Nephron progenitor cell (in vitro differentiated cells): ENCODE measurements around the gene KCNAB1.

Experiments used
- DNase-seq: peaks from one replicate; pipeline ENCODE4 v3.0.0; 2021
- H3K27ac Mint-ChIP-seq: 2 replicates; pipeline ENCODE4 v1.8.0; 2021; ENCODE audit warnings: mild to moderate bottlenecking, moderate library complexity, mixed read lengths
- H3K27me3 Mint-ChIP-seq: 2 replicates; pipeline ENCODE4 v1.8.0; 2021; ENCODE audit warnings: mild to moderate bottlenecking, low read depth, mixed read lengths; ENCODE audit not compliant: poor library complexity
- H3K36me3 Mint-ChIP-seq: 2 replicates; pipeline ENCODE4 v1.8.0; 2021; ENCODE audit warnings: low read depth, mixed read lengths
- H3K4me1 Mint-ChIP-seq: 2 replicates; pipeline ENCODE4 v1.8.0; 2021; ENCODE audit warnings: mixed read lengths
- H3K4me3 Mint-ChIP-seq: 2 replicates; pipeline ENCODE4 v1.8.0; 2021; ENCODE audit warnings: mild to moderate bottlenecking, moderate library complexity, mixed read lengths
- H3K9me3 Mint-ChIP-seq: 2 replicates; pipeline ENCODE4 v1.8.0; 2021; ENCODE audit warnings: mild to moderate bottlenecking, moderate library complexity, mixed read lengths
- TF ChIP-seq, protein P1 (sequence below): fragments of 200-600 bp; sonication (generic); IDR thresholded peaks from 2 replicates; pipeline ENCODE4 v1.5.0; 2021; ENCODE audit warnings: antibody characterized with exemption

Gene KCNAB1

GRCh38 chr3:156256256-156256655, 135.9 kb downstream of the KCNAB1 start:
- TF ChIP-seq, protein P1, sequence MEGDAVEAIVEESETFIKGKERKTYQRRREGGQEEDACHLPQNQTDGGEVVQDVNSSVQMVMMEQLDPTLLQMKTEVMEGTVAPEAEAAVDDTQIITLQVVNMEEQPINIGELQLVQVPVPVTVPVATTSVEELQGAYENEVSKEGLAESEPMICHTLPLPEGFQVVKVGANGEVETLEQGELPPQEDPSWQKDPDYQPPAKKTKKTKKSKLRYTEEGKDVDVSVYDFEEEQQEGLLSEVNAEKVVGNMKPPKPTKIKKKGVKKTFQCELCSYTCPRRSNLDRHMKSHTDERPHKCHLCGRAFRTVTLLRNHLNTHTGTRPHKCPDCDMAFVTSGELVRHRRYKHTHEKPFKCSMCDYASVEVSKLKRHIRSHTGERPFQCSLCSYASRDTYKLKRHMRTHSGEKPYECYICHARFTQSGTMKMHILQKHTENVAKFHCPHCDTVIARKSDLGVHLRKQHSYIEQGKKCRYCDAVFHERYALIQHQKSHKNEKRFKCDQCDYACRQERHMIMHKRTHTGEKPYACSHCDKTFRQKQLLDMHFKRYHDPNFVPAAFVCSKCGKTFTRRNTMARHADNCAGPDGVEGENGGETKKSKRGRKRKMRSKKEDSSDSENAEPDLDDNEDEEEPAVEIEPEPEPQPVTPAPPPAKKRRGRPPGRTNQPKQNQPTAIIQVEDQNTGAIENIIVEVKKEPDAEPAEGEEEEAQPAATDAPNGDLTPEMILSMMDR = no peak
- Mint-ChIP-seq H3K4me1 (peaks cover 20% of the 10 kb centered on the region), H3K36me3 (no peaks in the 10 kb centered on the region), H3K27ac (no peak overlapping the region), H3K27me3 (peaks cover 5% of the 10 kb centered on the region), H3K9me3 (no peaks in the 10 kb centered on the region), H3K4me3 (no peak overlapping the region)
- no peak for DNase-seq

GRCh38 chr3:156256945-156257344, 136.6 kb downstream of the KCNAB1 start:
- Mint-ChIP-seq H3K27me3 (peaks cover 5% of the 10 kb centered on the region), H3K36me3 (no peaks in the 10 kb centered on the region), H3K4me3 (no peak overlapping the region), H3K27ac (peak overlapping the region; percentile 39), H3K9me3 (no peaks in the 10 kb centered on the region), H3K4me1 (peaks cover 18% of the 10 kb centered on the region)
- DNase-seq = no peak
- TF ChIP-seq, protein P1 = no peak

DNA sequence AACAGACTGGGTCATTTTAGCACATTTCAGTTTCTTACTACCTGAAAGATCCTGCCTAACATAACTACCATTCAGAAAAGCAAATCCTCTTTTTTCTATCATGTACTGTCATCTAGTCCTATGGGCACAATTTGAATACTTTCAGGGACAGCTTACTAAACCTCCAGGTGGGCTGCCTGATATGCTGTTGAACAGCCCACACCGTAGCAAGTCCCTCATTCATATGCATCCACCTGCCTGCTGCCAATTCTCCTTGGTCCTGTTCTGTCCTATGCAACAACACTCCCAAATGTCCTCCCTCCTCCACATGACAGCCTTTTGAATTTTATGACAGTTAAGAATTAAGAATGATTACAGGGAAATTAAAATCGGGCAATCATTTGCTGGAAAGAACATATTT, 137.9 kb downstream of the KCNAB1 start:
- H3K27ac Mint-ChIP-seq = no peak overlapping the region
- TF ChIP-seq, protein P1 = no peak
- no peak for DNase-seq
- H3K36me3 Mint-ChIP-seq = no peaks in the 10 kb centered on the region
- H3K9me3 Mint-ChIP-seq = no peaks in the 10 kb centered on the region
- H3K4me3 Mint-ChIP-seq = no peak overlapping the region
- H3K4me1 Mint-ChIP-seq = peaks cover 18% of the 10 kb centered on the region
- peaks cover 5% of the 10 kb centered on the region for H3K27me3 Mint-ChIP-seq

DNA sequence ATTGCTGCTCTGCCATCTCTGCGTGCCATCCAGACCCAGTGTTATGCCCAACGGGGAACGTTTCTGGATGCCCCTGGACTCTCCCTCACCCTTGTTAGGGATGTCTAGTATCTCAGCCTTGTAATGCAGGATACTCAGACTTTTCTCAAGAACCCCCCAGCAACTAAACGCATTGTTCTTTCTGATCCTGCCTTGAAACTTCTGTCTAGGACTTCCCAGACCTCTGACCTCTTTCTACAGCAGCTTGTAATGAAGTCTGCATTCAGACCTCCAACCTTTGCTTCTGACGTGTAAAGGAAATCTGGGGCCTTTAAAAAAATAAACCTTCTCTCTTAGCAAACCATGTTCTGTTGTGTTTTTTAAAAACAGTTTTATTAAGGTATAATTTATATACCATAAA, 139.5 kb downstream of the KCNAB1 start:
- Mint-ChIP-seq H3K4me1 (peaks cover 13% of the 10 kb centered on the region), H3K27ac (no peak overlapping the region), H3K9me3 (no peaks in the 10 kb centered on the region), H3K4me3 (no peak overlapping the region), H3K36me3 (no peaks in the 10 kb centered on the region), H3K27me3 (peaks cover 5% of the 10 kb centered on the region)
- TF ChIP-seq, protein P1 = no peak
- DNase-seq = no peak

DNA sequence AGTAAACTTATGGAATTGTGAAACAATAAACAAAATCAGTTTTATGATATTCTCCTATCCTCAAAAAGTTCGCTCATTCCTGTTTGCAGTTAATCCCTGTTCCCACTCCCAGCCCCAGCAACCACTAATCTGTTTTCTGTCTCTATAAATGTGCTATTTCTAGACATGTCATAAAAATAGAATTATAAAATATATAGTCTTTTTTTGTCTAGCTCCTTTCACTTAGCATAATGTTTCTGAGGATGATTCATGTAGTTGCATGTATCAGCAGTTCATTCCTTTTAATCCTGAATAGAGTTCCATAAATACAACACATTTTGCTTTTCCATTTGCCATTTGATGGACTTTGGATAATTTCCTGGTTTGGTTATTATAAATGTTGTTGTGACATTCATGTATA, 140.0 kb downstream of the KCNAB1 start:
- Mint-ChIP-seq H3K27me3 (peaks cover 6% of the 10 kb centered on the region), H3K4me1 (peaks cover 11% of the 10 kb centered on the region), H3K27ac (peak overlapping the region; percentile 52), H3K9me3 (no peaks in the 10 kb centered on the region), H3K4me3 (no peak overlapping the region), H3K36me3 (no peaks in the 10 kb centered on the region)
- DNase-seq = no peak
- TF ChIP-seq, protein P1 = no peak

DNA sequence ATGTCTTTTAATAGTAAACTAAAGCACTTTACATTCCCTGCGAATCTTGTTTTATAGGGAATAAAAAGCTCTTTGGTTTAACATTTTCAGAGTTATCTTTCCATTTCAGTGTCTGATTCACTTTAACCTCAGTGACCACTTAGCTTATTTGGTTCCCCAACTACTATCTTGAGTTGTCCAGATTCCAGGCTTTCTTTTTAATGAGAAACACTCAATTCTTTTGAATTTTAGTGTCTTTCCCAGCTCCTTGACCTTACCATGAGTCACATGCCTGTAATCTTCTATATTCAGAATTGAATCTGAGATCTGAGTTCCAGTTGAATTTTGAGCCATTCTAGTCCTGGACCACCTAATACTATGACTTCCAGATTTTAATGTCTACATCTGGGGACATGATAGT, 144.4 kb downstream of the KCNAB1 start:
- Mint-ChIP-seq H3K27me3 (peaks cover 7% of the 10 kb centered on the region), H3K27ac (no peak overlapping the region), H3K36me3 (no peaks in the 10 kb centered on the region), H3K4me1 (peaks cover 4% of the 10 kb centered on the region), H3K4me3 (no peak overlapping the region), H3K9me3 (no peaks in the 10 kb centered on the region)
- no peak for DNase-seq
- TF ChIP-seq, protein P1 = no peak
